ENCODE results near the gene INPP5F. TPM values are rescaled to one million over a fixed set of nuclear protein-coding genes. Genes with fewer than 3 reads are reported as not detected.

INPP5F gene
- total and polyA plus RNA-seq, 9 of the 15 experiments (the other 6 are each of a cell fraction or from before 2014, with no cell fraction given) = 1.6 to 7.3 (median 6.0) TPM

GRCh38 chr10:119818889-119819270 is 93.0 kb downstream of the INPP5F start:
- intact Hi-C loops (cut with micrococcal nuclease) (no loop called here), in situ Hi-C loops (cut with MboI) (no loop called here)
- ATAC-seq = no peak
- CTCF ChIA-PET (ENCODE audit: low intra/inter-chr PET ratio) = no interaction called here
- no peaks in the 10 kb centered on the region for H4K20me1 ChIP-seq (replicated peaks; ENCODE audit: control insufficient read depth, insufficient read depth, low read length)
- H3K27me3 ChIP-seq (ENCODE audit: control insufficient read depth in 2 of 2, insufficient read depth in 2 of 2, low read length in 2 of 2) = no peaks in the 10 kb centered on the region
- H3K27ac ChIP-seq (ENCODE audit: extremely low read depth, low read depth, low read length) = no peak overlapping the region
- no peak for FAIRE-seq
- POLR2A ChIA-PET = no interaction called here
- H3K9ac ChIP-seq (ENCODE audit: insufficient read depth in 1 of 2, low read depth in 2 of 2, low read length in 2 of 2) = no peak overlapping the region
- no peak for TF ChIP-seq XRCC5 (IDR thresholded peaks at IDR 0.05; ENCODE audit: low read depth, low read length)
- no peak for TF ChIP-seq YBX1 (IDR thresholded peaks at IDR 0.05)
- TF ChIP-seq GATA2 (CRISPR knock-in tag; IDR thresholded peaks at IDR 0.05) = no peak
- TF ChIP-seq, protein P1, sequence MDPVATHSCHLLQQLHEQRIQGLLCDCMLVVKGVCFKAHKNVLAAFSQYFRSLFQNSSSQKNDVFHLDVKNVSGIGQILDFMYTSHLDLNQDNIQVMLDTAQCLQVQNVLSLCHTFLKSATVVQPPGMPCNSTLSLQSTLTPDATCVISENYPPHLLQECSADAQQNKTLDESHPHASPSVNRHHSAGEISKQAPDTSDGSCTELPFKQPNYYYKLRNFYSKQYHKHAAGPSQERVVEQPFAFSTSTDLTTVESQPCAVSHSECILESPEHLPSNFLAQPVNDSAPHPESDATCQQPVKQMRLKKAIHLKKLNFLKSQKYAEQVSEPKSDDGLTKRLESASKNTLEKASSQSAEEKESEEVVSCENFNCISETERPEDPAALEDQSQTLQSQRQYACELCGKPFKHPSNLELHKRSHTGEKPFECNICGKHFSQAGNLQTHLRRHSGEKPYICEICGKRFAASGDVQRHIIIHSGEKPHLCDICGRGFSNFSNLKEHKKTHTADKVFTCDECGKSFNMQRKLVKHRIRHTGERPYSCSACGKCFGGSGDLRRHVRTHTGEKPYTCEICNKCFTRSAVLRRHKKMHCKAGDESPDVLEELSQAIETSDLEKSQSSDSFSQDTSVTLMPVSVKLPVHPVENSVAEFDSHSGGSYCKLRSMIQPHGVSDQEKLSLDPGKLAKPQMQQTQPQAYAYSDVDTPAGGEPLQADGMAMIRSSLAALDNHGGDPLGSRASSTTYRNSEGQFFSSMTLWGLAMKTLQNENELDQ (CRISPR knock-in tag; IDR thresholded peaks at IDR 0.05; ENCODE audit: borderline replicate concordance) = no peak
- TF ChIP-seq SLC30A9 (CRISPR knock-in tag; IDR thresholded peaks at IDR 0.05) = no peak
- TF ChIP-seq CLOCK (CRISPR knock-in tag; IDR thresholded peaks at IDR 0.05; ENCODE audit: borderline replicate concordance) = no peak
- TF ChIP-seq ZNF778 (CRISPR knock-in tag; IDR thresholded peaks at IDR 0.05) = no peak
- no peak for TF ChIP-seq POLR2H (tag; IDR thresholded peaks at IDR 0.05; ENCODE audit: low read depth)
- TF ChIP-seq TCF7L2 (IDR thresholded peaks at IDR 0.05; ENCODE audit: low read depth, low read length) = no peak
- no peak overlapping the region for H2AFZ ChIP-seq (ENCODE audit: low read depth, low read length)
- no peaks in the 10 kb centered on the region for H3K79me2 ChIP-seq (ENCODE audit: control insufficient read depth, insufficient read depth, low read length)
- DNase-seq (ENCODE audit: extremely low read depth in 1 of 4, low spot score in 3 of 4) = no peak
- no TSS peak for BruUV-seq (replicated peaks)
- H3K4me3 ChIP-seq = no peak overlapping the region
- no peaks in the 10 kb centered on the region for H3K9me1 ChIP-seq (ENCODE audit: control insufficient read depth, insufficient read depth, low read length)
- H3K4me2 ChIP-seq (ENCODE audit: insufficient read depth, low read length) = no peak overlapping the region
- H3K9me3 ChIP-seq (replicated peaks; ENCODE audit: control insufficient read depth, insufficient read depth, low read depth, low read length) = no peaks in the 10 kb centered on the region
- WGBS (ENCODE audit: insufficient coverage, low coverage, missing lambda C conversion rate) = 58% methylated on average over 4 of the region's 10 CpGs
- no peaks in the 10 kb centered on the region for H3K36me3 ChIP-seq (ENCODE audit: control insufficient read depth, insufficient read depth, low read length)
- H3K4me1 ChIP-seq (replicated peaks in 1 of 2; ENCODE audit: control insufficient read depth in 2 of 2, insufficient read depth in 2 of 2, low read length in 2 of 2) = no peaks in the 10 kb centered on the region

Data from K562 (cell line).